Liver (tissue), 3 donors: ENCODE data around the gene CRP.

ENCODE experiments used
- ATF3 ChIP-seq: IDR thresholded peaks from 2 replicates; pipeline ENCODE4 v1.6.1; 2016; ENCODE audit warnings: antibody characterized with exemption
- CTCF ChIP-seq: fragments of 150-350 bp; IDR thresholded peaks from 2 replicates; pipeline ENCODE4 v1.5.1; 2017; ENCODE audit warnings: improper control_type of control experiment, low read depth, low read length; ENCODE audit not compliant: missing input control
- FOXA2 ChIP-seq: IDR thresholded peaks from 2 replicates; pipeline ENCODE4 v1.6.1; 2016; ENCODE audit warnings: antibody characterized with exemption
- HNF4G ChIP-seq: IDR thresholded peaks from 2 replicates; pipeline ENCODE4 v1.6.1; 2016; ENCODE audit warnings: antibody characterized with exemption
- JUND ChIP-seq, 2 donors: IDR thresholded peaks; 2 replicates each; pipeline ENCODE4 v1.6.1; 2016; ENCODE audit warnings: antibody characterized with exemption in 2 of 2
- RAD21 ChIP-seq, 2 donors: IDR thresholded peaks; 2 replicates each; pipeline ENCODE4 v1.6.1; 2016; ENCODE audit warnings: antibody characterized with exemption in 2 of 2, mild to moderate bottlenecking in 2 of 2
- REST ChIP-seq: IDR thresholded peaks from 2 replicates; pipeline ENCODE4 v1.6.1; 2016; ENCODE audit warnings: antibody characterized with exemption, mild to moderate bottlenecking
- RXRA ChIP-seq, 2 donors: IDR thresholded peaks; 2 replicates each; pipeline ENCODE4 v1.6.1; 2017 to 2018; ENCODE audit warnings: antibody characterized with exemption in 2 of 2, mild to moderate bottlenecking in 1 of 2
- SP1 ChIP-seq: IDR thresholded peaks from 2 replicates; pipeline ENCODE4 v1.6.1; 2018; ENCODE audit warnings: antibody characterized with exemption, mild to moderate bottlenecking
- TAF1 ChIP-seq: conservative IDR thresholded peaks from 2 replicates; pipeline ENCODE4 v1.6.1; 2016; ENCODE audit warnings: antibody characterized with exemption, mild to moderate bottlenecking
- ZBTB33 ChIP-seq: IDR thresholded peaks from 2 replicates; pipeline ENCODE4 v1.6.1; 2016; ENCODE audit warnings: antibody characterized with exemption
- TF ChIP-seq, protein P1 (sequence below): IDR thresholded peaks from 2 replicates; pipeline ENCODE4 v1.6.1; 2016; ENCODE audit warnings: antibody characterized with exemption
- donor health status: healthy.
- donor health status: healthy.

- TF ChIP-seq TAF1 = no peak
- no peak for TF ChIP-seq CTCF
- TF ChIP-seq ATF3 = no peak
- TF ChIP-seq FOXA2 = no peak
- no peak for TF ChIP-seq ZBTB33
- no peak for TF ChIP-seq JUND (IDR thresholded peaks at IDR 0.05)
- TF ChIP-seq REST = no peak
- no peak for TF ChIP-seq HNF4G
- TF ChIP-seq, protein P1, sequence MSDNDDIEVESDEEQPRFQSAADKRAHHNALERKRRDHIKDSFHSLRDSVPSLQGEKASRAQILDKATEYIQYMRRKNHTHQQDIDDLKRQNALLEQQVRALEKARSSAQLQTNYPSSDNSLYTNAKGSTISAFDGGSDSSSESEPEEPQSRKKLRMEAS = no peak
- TF ChIP-seq RXRA (IDR thresholded peaks at IDR 0.05) = no peak
- TF ChIP-seq SP1 = no peak
- TF ChIP-seq RAD21 (IDR thresholded peaks at IDR 0.05) = no peak
These were observed 32.3 kb upstream of the CRP start for GRCh38 chr1:159746666-159747065.
